ENCODE measurements around the gene BID. TPM values are rescaled to one million over a fixed set of nuclear protein-coding genes. Genes with fewer than 3 reads are reported as not detected.

BID gene
- total RNA-seq, 2 donors from 2014 or later: 13.5 to 18.1 TPM

DNA sequence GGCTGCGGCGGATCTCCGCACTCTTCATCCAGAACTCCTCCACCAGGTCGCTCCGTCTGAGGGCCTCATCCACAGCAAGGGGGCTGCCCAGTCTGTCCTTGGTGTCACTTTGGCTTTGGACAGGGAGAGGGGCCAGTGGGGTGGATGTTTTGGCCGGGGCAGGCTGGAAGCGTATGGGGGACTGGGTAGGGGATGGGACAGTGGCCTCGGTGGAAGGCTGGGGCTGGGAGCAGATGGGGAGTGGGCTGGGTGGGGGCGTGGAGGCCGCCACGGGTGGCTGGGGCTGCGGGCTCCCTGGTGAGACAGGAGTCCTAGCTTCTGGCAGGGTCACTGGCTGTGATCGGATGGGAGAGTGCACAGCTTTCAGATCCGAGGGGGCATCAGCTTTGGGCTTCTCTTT, 44.4 kb upstream of the BID start:
- H3K27ac ChIP-seq: no peak overlapping the region
- no peaks in the 10 kb centered on the region for H3K9me3 ChIP-seq
- H3K27me3 ChIP-seq (replicated peaks; ENCODE audit: insufficient read depth): no peaks in the 10 kb centered on the region
- no peak for ATAC-seq (ENCODE audit: insufficient number of reproducible peaks, low FRiP score, low read depth)
- no peak for DNase-seq (ENCODE audit: low spot score)
- H3K36me3 ChIP-seq: peaks cover 64% of the 10 kb centered on the region
- H3K4me1 ChIP-seq (ENCODE audit: control insufficient read depth in 1 of 2, low read depth in 2 of 2): no peaks in the 10 kb centered on the region
- no peak overlapping the region for H3K4me3 ChIP-seq
- TF ChIP-seq, protein P1, sequence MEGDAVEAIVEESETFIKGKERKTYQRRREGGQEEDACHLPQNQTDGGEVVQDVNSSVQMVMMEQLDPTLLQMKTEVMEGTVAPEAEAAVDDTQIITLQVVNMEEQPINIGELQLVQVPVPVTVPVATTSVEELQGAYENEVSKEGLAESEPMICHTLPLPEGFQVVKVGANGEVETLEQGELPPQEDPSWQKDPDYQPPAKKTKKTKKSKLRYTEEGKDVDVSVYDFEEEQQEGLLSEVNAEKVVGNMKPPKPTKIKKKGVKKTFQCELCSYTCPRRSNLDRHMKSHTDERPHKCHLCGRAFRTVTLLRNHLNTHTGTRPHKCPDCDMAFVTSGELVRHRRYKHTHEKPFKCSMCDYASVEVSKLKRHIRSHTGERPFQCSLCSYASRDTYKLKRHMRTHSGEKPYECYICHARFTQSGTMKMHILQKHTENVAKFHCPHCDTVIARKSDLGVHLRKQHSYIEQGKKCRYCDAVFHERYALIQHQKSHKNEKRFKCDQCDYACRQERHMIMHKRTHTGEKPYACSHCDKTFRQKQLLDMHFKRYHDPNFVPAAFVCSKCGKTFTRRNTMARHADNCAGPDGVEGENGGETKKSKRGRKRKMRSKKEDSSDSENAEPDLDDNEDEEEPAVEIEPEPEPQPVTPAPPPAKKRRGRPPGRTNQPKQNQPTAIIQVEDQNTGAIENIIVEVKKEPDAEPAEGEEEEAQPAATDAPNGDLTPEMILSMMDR (IDR thresholded peaks at IDR 0.05): no peak

DNA sequence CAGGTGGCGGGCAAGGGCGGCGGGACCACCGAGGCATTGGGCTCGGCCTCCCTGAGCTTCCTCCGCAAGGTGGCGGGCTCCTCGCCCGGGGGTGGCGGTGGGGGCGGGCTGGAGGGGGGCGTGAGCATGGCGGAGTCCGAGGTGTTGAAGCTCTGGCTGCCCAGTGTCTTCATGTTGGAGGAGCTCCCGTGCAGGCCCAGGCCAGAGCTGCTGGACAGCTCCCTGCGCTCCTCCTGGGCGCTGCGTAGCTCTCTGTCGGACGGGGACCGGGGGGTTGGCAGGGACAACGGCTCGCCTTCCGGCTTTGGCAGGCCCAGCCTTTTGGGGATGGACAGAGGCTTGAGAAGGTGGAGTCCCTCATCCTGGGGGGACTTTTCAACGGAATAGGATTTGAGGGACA, 43.9 kb upstream of the BID start:
- Histone ChIP-seq H3K27ac (no peak overlapping the region), H3K4me1 (ENCODE audit: control insufficient read depth in 1 of 2, low read depth in 2 of 2) (no peaks in the 10 kb centered on the region), H3K36me3 (peaks cover 64% of the 10 kb centered on the region), H3K4me3 (no peak overlapping the region), H3K27me3 (replicated peaks; ENCODE audit: insufficient read depth) (no peaks in the 10 kb centered on the region), H3K9me3 (no peaks in the 10 kb centered on the region)
- ATAC-seq (ENCODE audit: insufficient number of reproducible peaks, low FRiP score, low read depth) (no peak), DNase-seq (ENCODE audit: low spot score) (no peak)
- TF ChIP-seq, protein P1 (IDR thresholded peaks at IDR 0.05): no peak

DNA sequence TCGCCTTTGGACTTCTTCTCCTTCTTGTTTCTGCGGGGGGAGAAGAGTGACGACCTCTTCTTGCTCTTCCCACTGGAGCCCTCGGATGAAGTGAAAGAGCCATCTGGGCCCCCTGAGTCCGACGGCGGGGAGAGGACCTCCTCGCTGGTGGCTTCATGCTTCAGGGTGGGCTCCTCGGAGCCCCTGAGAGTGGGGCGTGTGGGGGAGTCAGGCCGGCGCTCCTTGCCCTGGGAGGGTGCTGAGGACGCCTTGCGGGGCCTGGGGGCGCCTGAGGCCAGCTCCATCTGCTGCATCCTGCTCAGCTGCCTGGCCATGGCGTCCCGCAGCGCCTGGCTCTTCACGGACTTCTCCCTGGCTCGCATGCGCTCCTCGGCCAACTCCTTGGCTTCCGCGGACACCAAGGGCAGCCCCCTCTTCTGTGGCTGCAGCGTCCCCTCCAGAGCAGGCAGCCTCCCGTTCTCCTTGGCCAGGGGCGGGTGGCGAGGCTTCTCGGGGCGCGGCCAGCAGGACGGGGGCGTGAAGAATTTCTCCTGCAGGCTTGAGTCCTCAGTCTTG, 43.3 kb upstream of the BID start:
- H3K27ac ChIP-seq: no peak overlapping the region
- DNase-seq (ENCODE audit: low spot score) (no peak), ATAC-seq (ENCODE audit: insufficient number of reproducible peaks, low FRiP score, low read depth) (no peak)
- TF ChIP-seq, protein P1 (IDR thresholded peaks at IDR 0.05): no peak
- H3K27me3 ChIP-seq (replicated peaks; ENCODE audit: insufficient read depth): no peaks in the 10 kb centered on the region
- no peaks in the 10 kb centered on the region for H3K4me1 ChIP-seq (ENCODE audit: control insufficient read depth in 1 of 2, low read depth in 2 of 2)
- H3K4me3 ChIP-seq: no peak overlapping the region
- H3K36me3 ChIP-seq: peaks cover 60% of the 10 kb centered on the region
- no peaks in the 10 kb centered on the region for H3K9me3 ChIP-seq

DNA sequence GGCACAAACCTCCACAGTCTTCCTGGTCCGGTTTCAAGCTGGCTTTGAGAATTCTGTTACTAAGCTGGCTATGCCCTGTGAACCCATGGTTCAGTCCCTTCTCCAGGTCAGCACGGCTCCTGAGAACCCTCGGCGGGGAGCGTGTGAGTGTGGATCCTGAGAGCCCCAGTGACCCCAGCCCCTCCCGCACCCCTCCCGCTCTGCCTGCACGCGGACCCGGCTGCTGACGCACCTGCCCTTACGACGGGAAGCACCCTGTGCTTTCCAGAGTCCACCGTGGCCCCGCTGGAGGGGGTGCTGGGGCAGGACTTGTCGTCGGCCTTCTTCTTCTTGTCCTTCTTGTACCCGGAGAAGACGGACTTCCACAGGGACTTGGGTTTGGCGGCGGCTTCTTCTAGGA, 42.8 kb upstream of the BID start:
- no peak overlapping the region for H3K4me3 ChIP-seq
- TF ChIP-seq, protein P1 (IDR thresholded peaks at IDR 0.05): no peak
- H3K36me3 ChIP-seq: peaks cover 55% of the 10 kb centered on the region
- DNase-seq (ENCODE audit: low spot score) (no peak), ATAC-seq (ENCODE audit: insufficient number of reproducible peaks, low FRiP score, low read depth) (no peak)
- no peak overlapping the region for H3K27ac ChIP-seq
- no peaks in the 10 kb centered on the region for H3K27me3 ChIP-seq (replicated peaks; ENCODE audit: insufficient read depth)
- H3K9me3 ChIP-seq: no peaks in the 10 kb centered on the region
- H3K4me1 ChIP-seq (ENCODE audit: control insufficient read depth in 1 of 2, low read depth in 2 of 2): no peaks in the 10 kb centered on the region

DNA sequence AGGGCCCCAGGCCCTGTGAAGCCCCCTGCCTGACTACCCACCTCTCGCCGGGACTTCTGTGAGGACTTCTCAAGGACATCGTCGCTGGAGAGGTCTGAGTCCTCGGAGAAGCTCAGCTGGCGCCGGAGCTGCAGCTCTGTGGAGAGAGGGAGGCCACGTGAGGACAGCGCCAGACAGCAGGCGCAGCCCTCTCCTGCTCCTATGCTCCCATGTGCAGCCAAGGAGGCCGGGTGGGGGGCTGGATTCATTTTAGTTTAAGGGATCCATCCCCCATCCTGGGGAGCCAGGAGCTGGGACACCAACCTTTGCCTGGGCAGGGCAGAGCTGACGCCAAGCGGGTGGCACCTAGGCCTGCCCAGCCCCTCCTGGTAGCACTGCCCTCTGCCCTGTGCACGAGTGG, 42.4 kb upstream of the BID start:
- Histone ChIP-seq H3K4me1 (ENCODE audit: control insufficient read depth in 1 of 2, low read depth in 2 of 2) (no peaks in the 10 kb centered on the region), H3K4me3 (no peak overlapping the region), H3K27ac (no peak overlapping the region), H3K9me3 (no peaks in the 10 kb centered on the region), H3K27me3 (replicated peaks; ENCODE audit: insufficient read depth) (no peaks in the 10 kb centered on the region), H3K36me3 (peaks cover 51% of the 10 kb centered on the region)
- TF ChIP-seq, protein P1 (IDR thresholded peaks at IDR 0.05): no peak
- ATAC-seq (ENCODE audit: insufficient number of reproducible peaks, low FRiP score, low read depth) (no peak), DNase-seq (ENCODE audit: low spot score) (no peak)
